ENCODE results near the gene B4GALNT2. TPM values are rescaled to one million over a fixed set of nuclear protein-coding genes. Genes with fewer than 3 reads are reported as not detected.

The B4GALNT2 gene
- total and polyA plus RNA-seq, 2 of the 13 experiments (the other 11 are each of a cell fraction or from before 2014, with no cell fraction given), result not detected

DNA sequence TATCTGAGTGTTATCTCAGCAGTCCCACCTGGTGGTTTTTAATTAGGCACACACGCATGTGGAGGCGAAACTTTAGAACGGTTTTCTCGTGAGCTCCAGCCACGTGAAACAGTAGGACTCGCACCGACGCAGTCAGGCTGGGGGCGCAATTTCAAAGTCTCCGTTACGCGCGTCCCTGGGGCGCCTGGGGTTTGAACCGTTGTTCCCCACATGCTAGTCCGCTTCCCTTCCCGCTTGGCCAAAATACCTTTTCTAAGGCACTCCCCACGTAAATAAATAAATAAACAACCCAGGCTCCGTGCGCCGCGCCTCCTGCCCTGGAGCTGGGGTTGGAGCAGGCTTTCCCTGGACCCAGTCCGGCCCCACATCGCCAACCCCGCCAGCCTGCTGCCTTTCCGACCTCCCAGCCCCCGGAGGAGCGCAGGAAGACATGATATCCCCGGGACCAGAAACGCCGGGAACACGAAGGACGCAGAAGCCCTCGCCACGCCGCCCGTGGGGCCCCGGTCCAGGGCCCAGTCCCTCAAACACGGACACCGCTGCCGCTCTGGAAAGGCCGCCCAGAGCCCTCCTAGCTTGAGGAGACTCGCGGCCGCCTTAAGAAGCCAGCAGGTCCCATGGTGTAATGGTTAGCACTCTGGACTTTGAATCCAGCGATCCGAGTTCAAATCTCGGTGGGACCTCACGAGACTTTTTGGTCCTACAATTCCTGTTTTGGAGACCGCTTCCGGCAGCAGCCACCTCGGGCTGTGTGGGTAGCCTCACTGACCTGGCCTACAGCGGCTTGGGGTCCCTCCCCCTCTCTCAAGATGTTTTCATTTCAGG, 59.6 kb downstream of the B4GALNT2 start (continued):
- peak; percentile 50; the same call in 1 of the 2 replicates for TF ChIP-seq ZNF768 (CRISPR knock-in tag; IDR thresholded peaks at IDR 0.05)
- peak; percentile 38 for TF ChIP-seq ZNF678 (CRISPR knock-in tag; IDR thresholded peaks at IDR 0.05)
- TF ChIP-seq HES4 (CRISPR knock-in tag; IDR thresholded peaks at IDR 0.05; ENCODE audit: borderline replicate concordance), result peak; percentile 40; the same call in 1 of the 2 replicates
- TF ChIP-seq HOXA3 (CRISPR knock-in tag; IDR thresholded peaks at IDR 0.05), result peak; percentile 86
- peak; percentile 46; the same call in 1 of the 2 replicates for TF ChIP-seq ZNF550 (CRISPR knock-in tag; IDR thresholded peaks at IDR 0.05; ENCODE audit: borderline replicate concordance)
- peak; percentile 32; the same call in 1 of the 2 replicates for TF ChIP-seq TGIF2 (CRISPR knock-in tag; IDR thresholded peaks at IDR 0.05)
- peak; percentile 85 for TF ChIP-seq ZSCAN21 (CRISPR knock-in tag; IDR thresholded peaks at IDR 0.05; ENCODE audit: borderline replicate concordance)
- TF ChIP-seq SNAI1 (CRISPR knock-in tag; IDR thresholded peaks at IDR 0.05; ENCODE audit: borderline replicate concordance), result no peak
- TF ChIP-seq, protein P1, sequence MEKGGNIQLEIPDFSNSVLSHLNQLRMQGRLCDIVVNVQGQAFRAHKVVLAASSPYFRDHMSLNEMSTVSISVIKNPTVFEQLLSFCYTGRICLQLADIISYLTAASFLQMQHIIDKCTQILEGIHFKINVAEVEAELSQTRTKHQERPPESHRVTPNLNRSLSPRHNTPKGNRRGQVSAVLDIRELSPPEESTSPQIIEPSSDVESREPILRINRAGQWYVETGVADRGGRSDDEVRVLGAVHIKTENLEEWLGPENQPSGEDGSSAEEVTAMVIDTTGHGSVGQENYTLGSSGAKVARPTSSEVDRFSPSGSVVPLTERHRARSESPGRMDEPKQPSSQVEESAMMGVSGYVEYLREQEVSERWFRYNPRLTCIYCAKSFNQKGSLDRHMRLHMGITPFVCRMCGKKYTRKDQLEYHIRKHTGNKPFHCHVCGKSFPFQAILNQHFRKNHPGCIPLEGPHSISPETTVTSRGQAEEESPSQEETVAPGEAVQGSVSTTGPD (CRISPR knock-in tag; IDR thresholded peaks at IDR 0.05), result peak; percentile 46; the same call in 1 of the 2 replicates
- TF ChIP-seq STAT5B (CRISPR knock-in tag; IDR thresholded peaks at IDR 0.05), result peak; percentile 76; the same call in 1 of the 2 replicates
- TF ChIP-seq HMGA1 (CRISPR knock-in tag; conservative IDR thresholded peaks at IDR 0.05), result no peak
- TF ChIP-seq ZNF558 (CRISPR knock-in tag; IDR thresholded peaks at IDR 0.05; ENCODE audit: borderline replicate concordance), result no peak
- TF ChIP-seq ZNF577 (CRISPR knock-in tag; IDR thresholded peaks at IDR 0.05; ENCODE audit: borderline replicate concordance, low read depth), result no peak
- TF ChIP-seq MATR3 (CRISPR knock-in tag; IDR thresholded peaks at IDR 0.05), result no peak
- peak; percentile 70 for TF ChIP-seq ZEB1 (IDR thresholded peaks at IDR 0.05; ENCODE audit: insufficient replicate concordance, low read depth)
- no peak for TF ChIP-seq SYNCRIP (IDR thresholded peaks at IDR 0.05; ENCODE audit: insufficient read depth, low read depth, low read length)
- peak; percentile 91 for TF ChIP-seq BHLHE40 (IDR thresholded peaks at IDR 0.05; ENCODE audit: low read length)
- no peak for TF ChIP-seq FOXP1 (IDR thresholded peaks at IDR 0.05)
- TF ChIP-seq FOXP1 (CRISPR knock-in tag; IDR thresholded peaks at IDR 0.05), result peak; percentile 65
- TF ChIP-seq SAP130 (CRISPR knock-in tag; IDR thresholded peaks at IDR 0.05; ENCODE audit: low read depth), result peak; percentile 68
- no peak for TF ChIP-seq HDAC6 (IDR thresholded peaks at IDR 0.05; ENCODE audit: low read depth, low read length)
- no peak; the same call in 1 of the 2 replicates for TF ChIP-seq AKAP8 (CRISPR knock-in tag; IDR thresholded peaks at IDR 0.05)
- TF ChIP-seq ZSCAN31 (CRISPR knock-in tag; IDR thresholded peaks at IDR 0.05; ENCODE audit: low read depth), result peak; percentile 66; the same call in 1 of the 2 replicates
- no peak for TF ChIP-seq MAFG (CRISPR knock-in tag; IDR thresholded peaks at IDR 0.05)
- TF ChIP-seq, protein P2, sequence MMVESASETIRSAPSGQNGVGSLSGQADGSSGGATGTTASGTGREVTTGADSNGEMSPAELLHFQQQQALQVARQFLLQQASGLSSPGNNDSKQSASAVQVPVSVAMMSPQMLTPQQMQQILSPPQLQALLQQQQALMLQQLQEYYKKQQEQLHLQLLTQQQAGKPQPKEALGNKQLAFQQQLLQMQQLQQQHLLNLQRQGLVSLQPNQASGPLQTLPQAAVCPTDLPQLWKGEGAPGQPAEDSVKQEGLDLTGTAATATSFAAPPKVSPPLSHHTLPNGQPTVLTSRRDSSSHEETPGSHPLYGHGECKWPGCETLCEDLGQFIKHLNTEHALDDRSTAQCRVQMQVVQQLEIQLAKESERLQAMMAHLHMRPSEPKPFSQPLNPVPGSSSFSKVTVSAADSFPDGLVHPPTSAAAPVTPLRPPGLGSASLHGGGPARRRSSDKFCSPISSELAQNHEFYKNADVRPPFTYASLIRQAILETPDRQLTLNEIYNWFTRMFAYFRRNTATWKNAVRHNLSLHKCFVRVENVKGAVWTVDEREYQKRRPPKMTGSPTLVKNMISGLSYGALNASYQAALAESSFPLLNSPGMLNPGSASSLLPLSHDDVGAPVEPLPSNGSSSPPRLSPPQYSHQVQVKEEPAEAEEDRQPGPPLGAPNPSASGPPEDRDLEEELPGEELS (CRISPR knock-in tag; IDR thresholded peaks at IDR 0.05), result peak; percentile 69
- TF ChIP-seq, protein P3, sequence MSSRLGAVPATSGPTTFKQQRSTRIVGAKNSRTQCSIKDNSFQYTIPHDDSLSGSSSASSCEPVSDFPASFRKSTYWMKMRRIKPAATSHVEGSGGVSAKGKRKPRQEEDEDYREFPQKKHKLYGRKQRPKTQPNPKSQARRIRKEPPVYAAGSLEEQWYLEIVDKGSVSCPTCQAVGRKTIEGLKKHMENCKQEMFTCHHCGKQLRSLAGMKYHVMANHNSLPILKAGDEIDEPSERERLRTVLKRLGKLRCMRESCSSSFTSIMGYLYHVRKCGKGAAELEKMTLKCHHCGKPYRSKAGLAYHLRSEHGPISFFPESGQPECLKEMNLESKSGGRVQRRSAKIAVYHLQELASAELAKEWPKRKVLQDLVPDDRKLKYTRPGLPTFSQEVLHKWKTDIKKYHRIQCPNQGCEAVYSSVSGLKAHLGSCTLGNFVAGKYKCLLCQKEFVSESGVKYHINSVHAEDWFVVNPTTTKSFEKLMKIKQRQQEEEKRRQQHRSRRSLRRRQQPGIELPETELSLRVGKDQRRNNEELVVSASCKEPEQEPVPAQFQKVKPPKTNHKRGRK (CRISPR knock-in tag; IDR thresholded peaks at IDR 0.05), result 0 out of 2 replicates have a peak, but pooled peaks have one; percentile 57
- TF ChIP-seq ZNF333 (CRISPR knock-in tag; IDR thresholded peaks at IDR 0.05; ENCODE audit: borderline replicate concordance), result no peak
